GM12878 (cell line): ENCODE measurements around the gene OR7G2. TPM values are rescaled to one million over a fixed set of nuclear protein-coding genes. Genes with fewer than 3 reads are reported as not detected.

ENCODE experiments used
- polyA plus RNA-seq, 11 experiments: library from polyadenylated mRNA; depleted of rRNA in 4 of 11; unstranded in 6 of 11; stranded (reverse) in 5 of 11; fragments of >200 nt; fragmentation: Nextera tagmentation in 4 of 11; fragmentation: Illumina TruSeq in 1 of 11; extraction: Ambion mirVana in 4 of 11; extraction: Trizol in 1 of 11; gene quantifications; 1 replicate in 1 of 11; 2 replicates in 10 of 11; pipeline versions ENCODE4 v1.2.1 to v1.2.3, GENCODE V29; 2011 to 2016; ENCODE audit warnings: inconsistent platforms in 2 of 11, missing spikeins in 2 of 11, low read depth in 1 of 11
- small RNA-seq: library from RNA; depleted of rRNA; stranded (forward); fragments of <200 nt; gene quantifications from one replicate; pipeline ENCODE3, GENCODE V24; 2014
- total RNA-seq, 4 experiments: library from RNA; depleted of rRNA in 3 of 4; stranded (reverse); fragments of >200 nt in 3 of 4; fragmentation: Illumina TruSeq in 1 of 4; extraction: Trizol in 1 of 4; gene quantifications; 2 replicates each; pipeline versions ENCODE4 v1.2.1 to v1.2.3, GENCODE V29; 2013 to 2021
- TF ChIP-seq, protein P1 (sequence below): fragments of 450-650 bp; formaldehyde crosslinking; IDR thresholded peaks from 2 replicates; pipeline ENCODE4 v1.5.0; 2022; ENCODE audit warnings: mild to moderate bottlenecking, missing genetic modification characterization

The OR7G2 gene
- total and polyA plus RNA-seq, 10 of the 15 experiments (the other 5 are each of a cell fraction or from before 2014, with no cell fraction given), result not detected

DNA sequence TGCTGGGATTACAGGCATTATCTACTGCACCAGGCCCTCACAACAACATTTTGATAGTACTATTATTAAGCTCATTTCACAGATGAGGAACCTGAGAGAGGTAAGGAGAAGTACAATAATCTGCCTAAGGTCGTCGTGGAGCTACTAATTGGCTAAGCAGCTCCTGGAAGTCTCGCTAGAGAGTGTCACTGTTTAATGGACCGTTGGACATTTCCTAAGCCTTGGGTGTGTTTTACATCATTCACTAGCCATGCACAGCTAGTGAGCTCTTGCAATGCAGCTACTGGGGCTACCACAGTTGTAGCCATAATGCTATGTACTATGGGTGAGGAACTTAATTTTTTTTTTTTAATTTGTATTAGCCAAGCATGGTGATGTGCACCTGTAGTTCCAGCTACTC lies 54.4 kb downstream of the OR7G2 start (continued):
- TF ChIP-seq, protein P1, sequence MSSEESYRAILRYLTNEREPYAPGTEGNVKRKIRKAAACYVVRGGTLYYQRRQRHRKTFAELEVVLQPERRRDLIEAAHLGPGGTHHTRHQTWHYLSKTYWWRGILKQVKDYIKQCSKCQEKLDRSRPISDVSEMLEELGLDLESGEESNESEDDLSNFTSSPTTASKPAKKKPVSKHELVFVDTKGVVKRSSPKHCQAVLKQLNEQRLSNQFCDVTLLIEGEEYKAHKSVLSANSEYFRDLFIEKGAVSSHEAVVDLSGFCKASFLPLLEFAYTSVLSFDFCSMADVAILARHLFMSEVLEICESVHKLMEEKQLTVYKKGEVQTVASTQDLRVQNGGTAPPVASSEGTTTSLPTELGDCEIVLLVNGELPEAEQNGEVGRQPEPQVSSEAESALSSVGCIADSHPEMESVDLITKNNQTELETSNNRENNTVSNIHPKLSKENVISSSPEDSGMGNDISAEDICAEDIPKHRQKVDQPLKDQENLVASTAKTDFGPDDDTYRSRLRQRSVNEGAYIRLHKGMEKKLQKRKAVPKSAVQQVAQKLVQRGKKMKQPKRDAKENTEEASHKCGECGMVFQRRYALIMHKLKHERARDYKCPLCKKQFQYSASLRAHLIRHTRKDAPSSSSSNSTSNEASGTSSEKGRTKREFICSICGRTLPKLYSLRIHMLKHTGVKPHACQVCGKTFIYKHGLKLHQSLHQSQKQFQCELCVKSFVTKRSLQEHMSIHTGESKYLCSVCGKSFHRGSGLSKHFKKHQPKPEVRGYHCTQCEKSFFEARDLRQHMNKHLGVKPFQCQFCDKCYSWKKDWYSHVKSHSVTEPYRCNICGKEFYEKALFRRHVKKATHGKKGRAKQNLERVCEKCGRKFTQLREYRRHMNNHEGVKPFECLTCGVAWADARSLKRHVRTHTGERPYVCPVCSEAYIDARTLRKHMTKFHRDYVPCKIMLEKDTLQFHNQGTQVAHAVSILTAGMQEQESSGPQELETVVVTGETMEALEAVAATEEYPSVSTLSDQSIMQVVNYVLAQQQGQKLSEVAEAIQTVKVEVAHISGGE (CRISPR knock-in tag), result no peak

Small RNAs within 50 kb of the gene (small RNA-seq; reads per million reads assigned to genes)
- not detected for gene OR1M4P

Other genes with a start within 250 kb of the OR7G2 start
Only the 7 nearest of the 10 such genes appear.
- not detected in 2 replicates for gene MUC16, start 97.1 kb downstream of the OR7G2 start, total RNA-seq (2014; rRNA removed)
- not detected in 2 replicates for gene MUC16, start 97.1 kb downstream of the OR7G2 start, total RNA-seq (2014; rRNA removed; fragmentation: Illumina TruSeq; extraction: Trizol)
- gene MUC16, start 97.1 kb downstream of the OR7G2 start, total RNA-seq (2021), result not detected in 2 replicates
- under 0.01 TPM in 1 of 2 replicates, not detected in the other for gene MUC16, start 97.1 kb downstream of the OR7G2 start, polyA plus RNA-seq (2011; rRNA removed)
- under 0.01 TPM in 1 of 2 replicates, not detected in the other for gene MUC16, start 97.1 kb downstream of the OR7G2 start, polyA plus RNA-seq (2014; fragmentation: Illumina TruSeq; extraction: Trizol)
- gene MUC16, start 97.1 kb downstream of the OR7G2 start, polyA plus RNA-seq (2014; fragmentation: Nextera tagmentation; extraction: Ambion mirVana), result not detected
- gene MUC16, start 97.1 kb downstream of the OR7G2 start, polyA plus RNA-seq (2014; rRNA removed), result not detected in 2 replicates
- gene MUC16, start 97.1 kb downstream of the OR7G2 start, polyA plus RNA-seq (2016; fragmentation: Nextera tagmentation; extraction: Ambion mirVana), result not detected
- not detected in 2 replicates for gene OR1M1, start 20.4 kb downstream of the OR7G2 start, total RNA-seq (2014; rRNA removed)
- not detected in 2 replicates for gene OR1M1, start 20.4 kb downstream of the OR7G2 start, total RNA-seq (2014; rRNA removed; fragmentation: Illumina TruSeq; extraction: Trizol)
- not detected in 2 replicates for gene OR1M1, start 20.4 kb downstream of the OR7G2 start, total RNA-seq (2021)
- gene OR1M1, start 20.4 kb downstream of the OR7G2 start, polyA plus RNA-seq (2011; rRNA removed), result not detected in 2 replicates
- not detected in 2 replicates for gene OR1M1, start 20.4 kb downstream of the OR7G2 start, polyA plus RNA-seq (2014; fragmentation: Illumina TruSeq; extraction: Trizol)
- gene OR1M1, start 20.4 kb downstream of the OR7G2 start, polyA plus RNA-seq (2014; fragmentation: Nextera tagmentation; extraction: Ambion mirVana), result not detected
- not detected in 2 replicates for gene OR1M1, start 20.4 kb downstream of the OR7G2 start, polyA plus RNA-seq (2014; rRNA removed)
- not detected for gene OR1M1, start 20.4 kb downstream of the OR7G2 start, polyA plus RNA-seq (2016; fragmentation: Nextera tagmentation; extraction: Ambion mirVana)
- gene OR7G1, start 8.3 kb upstream of the OR7G2 start, total RNA-seq (2014; rRNA removed), result not detected in 2 replicates
- gene OR7G1, start 8.3 kb upstream of the OR7G2 start, total RNA-seq (2014; rRNA removed; fragmentation: Illumina TruSeq; extraction: Trizol), result not detected in 2 replicates
- gene OR7G1, start 8.3 kb upstream of the OR7G2 start, total RNA-seq (2021), result not detected in 2 replicates
- gene OR7G1, start 8.3 kb upstream of the OR7G2 start, polyA plus RNA-seq (2011; rRNA removed), result not detected in 2 replicates
- gene OR7G1, start 8.3 kb upstream of the OR7G2 start, polyA plus RNA-seq (2014; fragmentation: Illumina TruSeq; extraction: Trizol), result not detected in 2 replicates
- not detected for gene OR7G1, start 8.3 kb upstream of the OR7G2 start, polyA plus RNA-seq (2014; fragmentation: Nextera tagmentation; extraction: Ambion mirVana)
- gene OR7G1, start 8.3 kb upstream of the OR7G2 start, polyA plus RNA-seq (2014; rRNA removed), result not detected in 2 replicates
- gene OR7G1, start 8.3 kb upstream of the OR7G2 start, polyA plus RNA-seq (2016; fragmentation: Nextera tagmentation; extraction: Ambion mirVana), result not detected
- gene OR7G3, start 19.5 kb upstream of the OR7G2 start, total RNA-seq (2014; rRNA removed), result not detected in 2 replicates
- gene OR7G3, start 19.5 kb upstream of the OR7G2 start, total RNA-seq (2014; rRNA removed; fragmentation: Illumina TruSeq; extraction: Trizol), result not detected in 2 replicates
- gene OR7G3, start 19.5 kb upstream of the OR7G2 start, total RNA-seq (2021), result not detected in 2 replicates
- gene OR7G3, start 19.5 kb upstream of the OR7G2 start, polyA plus RNA-seq (2011; rRNA removed), result not detected in 2 replicates
- gene OR7G3, start 19.5 kb upstream of the OR7G2 start, polyA plus RNA-seq (2014; fragmentation: Illumina TruSeq; extraction: Trizol), result not detected in 2 replicates
- not detected for gene OR7G3, start 19.5 kb upstream of the OR7G2 start, polyA plus RNA-seq (2014; fragmentation: Nextera tagmentation; extraction: Ambion mirVana)
- gene OR7G3, start 19.5 kb upstream of the OR7G2 start, polyA plus RNA-seq (2014; rRNA removed), result not detected in 2 replicates
- gene OR7G3, start 19.5 kb upstream of the OR7G2 start, polyA plus RNA-seq (2016; fragmentation: Nextera tagmentation; extraction: Ambion mirVana), result not detected
- 27.0 and 28.4 TPM in 2 replicates for gene ZNF317, start 32.9 kb upstream of the OR7G2 start, total RNA-seq (2014; rRNA removed)
- gene ZNF317, start 32.9 kb upstream of the OR7G2 start, total RNA-seq (2014; rRNA removed; fragmentation: Illumina TruSeq; extraction: Trizol), result 31.4 and 32.3 TPM in 2 replicates
- gene ZNF317, start 32.9 kb upstream of the OR7G2 start, total RNA-seq (2021), result 34.0 and 35.8 TPM in 2 replicates
- 19.1 and 27.6 TPM in 2 replicates for gene ZNF317, start 32.9 kb upstream of the OR7G2 start, polyA plus RNA-seq (2011; rRNA removed)
- gene ZNF317, start 32.9 kb upstream of the OR7G2 start, polyA plus RNA-seq (2014; fragmentation: Illumina TruSeq; extraction: Trizol), result 32.4 and 32.9 TPM in 2 replicates
- gene ZNF317, start 32.9 kb upstream of the OR7G2 start, polyA plus RNA-seq (2014; fragmentation: Nextera tagmentation; extraction: Ambion mirVana), result 10 to 100 TPM; 25.0 to 37.5 TPM
- gene ZNF317, start 32.9 kb upstream of the OR7G2 start, polyA plus RNA-seq (2014; rRNA removed), result 18.5 and 22.7 TPM in 2 replicates
- gene ZNF317, start 32.9 kb upstream of the OR7G2 start, polyA plus RNA-seq (2016; fragmentation: Nextera tagmentation; extraction: Ambion mirVana), result 10 to 100 TPM; 37.1 to 39.4 TPM
- 0.05 TPM in 1 of 2 replicates, not detected in the other for gene OR7D2, start 71.5 kb upstream of the OR7G2 start, total RNA-seq (2014; rRNA removed)
- gene OR7D2, start 71.5 kb upstream of the OR7G2 start, total RNA-seq (2014; rRNA removed; fragmentation: Illumina TruSeq; extraction: Trizol), result not detected in 2 replicates
- gene OR7D2, start 71.5 kb upstream of the OR7G2 start, total RNA-seq (2021), result not detected in 2 replicates
- 0.04 and 0.09 TPM in 2 replicates for gene OR7D2, start 71.5 kb upstream of the OR7G2 start, polyA plus RNA-seq (2011; rRNA removed)
- not detected in 2 replicates for gene OR7D2, start 71.5 kb upstream of the OR7G2 start, polyA plus RNA-seq (2014; fragmentation: Illumina TruSeq; extraction: Trizol)
- not detected for gene OR7D2, start 71.5 kb upstream of the OR7G2 start, polyA plus RNA-seq (2014; fragmentation: Nextera tagmentation; extraction: Ambion mirVana)
- gene OR7D2, start 71.5 kb upstream of the OR7G2 start, polyA plus RNA-seq (2014; rRNA removed), result not detected in 2 replicates
- not detected for gene OR7D2, start 71.5 kb upstream of the OR7G2 start, polyA plus RNA-seq (2016; fragmentation: Nextera tagmentation; extraction: Ambion mirVana)
- not detected in 2 replicates for gene OR7D4, start 112.1 kb upstream of the OR7G2 start, total RNA-seq (2014; rRNA removed)
- gene OR7D4, start 112.1 kb upstream of the OR7G2 start, total RNA-seq (2014; rRNA removed; fragmentation: Illumina TruSeq; extraction: Trizol), result not detected in 2 replicates
- not detected in 2 replicates for gene OR7D4, start 112.1 kb upstream of the OR7G2 start, total RNA-seq (2021)
- not detected in 2 replicates for gene OR7D4, start 112.1 kb upstream of the OR7G2 start, polyA plus RNA-seq (2011; rRNA removed)
- not detected in 2 replicates for gene OR7D4, start 112.1 kb upstream of the OR7G2 start, polyA plus RNA-seq (2014; fragmentation: Illumina TruSeq; extraction: Trizol)
- not detected for gene OR7D4, start 112.1 kb upstream of the OR7G2 start, polyA plus RNA-seq (2014; fragmentation: Nextera tagmentation; extraction: Ambion mirVana)
- gene OR7D4, start 112.1 kb upstream of the OR7G2 start, polyA plus RNA-seq (2014; rRNA removed), result not detected in 2 replicates
- gene OR7D4, start 112.1 kb upstream of the OR7G2 start, polyA plus RNA-seq (2016; fragmentation: Nextera tagmentation; extraction: Ambion mirVana), result not detected